Measurements from ENCODE around the gene SETBP1.

DNA sequence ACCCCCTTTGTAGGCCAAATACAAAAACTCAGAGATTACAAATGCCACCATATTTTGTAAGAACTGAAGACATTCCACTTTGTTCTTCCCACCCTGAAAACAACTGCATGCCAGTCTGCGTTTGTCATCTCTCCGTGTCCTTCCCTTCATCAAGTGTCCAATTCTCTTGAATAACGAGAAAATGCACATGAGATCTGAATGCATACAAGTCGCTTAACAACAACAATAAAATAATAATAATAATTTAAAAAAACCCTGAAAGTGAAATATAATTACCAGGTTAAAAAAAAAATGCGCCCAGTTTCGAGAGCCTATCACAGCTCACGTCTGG, 2.0 kb upstream of the SETBP1 start:
- TF ChIP-seq, protein P1, sequence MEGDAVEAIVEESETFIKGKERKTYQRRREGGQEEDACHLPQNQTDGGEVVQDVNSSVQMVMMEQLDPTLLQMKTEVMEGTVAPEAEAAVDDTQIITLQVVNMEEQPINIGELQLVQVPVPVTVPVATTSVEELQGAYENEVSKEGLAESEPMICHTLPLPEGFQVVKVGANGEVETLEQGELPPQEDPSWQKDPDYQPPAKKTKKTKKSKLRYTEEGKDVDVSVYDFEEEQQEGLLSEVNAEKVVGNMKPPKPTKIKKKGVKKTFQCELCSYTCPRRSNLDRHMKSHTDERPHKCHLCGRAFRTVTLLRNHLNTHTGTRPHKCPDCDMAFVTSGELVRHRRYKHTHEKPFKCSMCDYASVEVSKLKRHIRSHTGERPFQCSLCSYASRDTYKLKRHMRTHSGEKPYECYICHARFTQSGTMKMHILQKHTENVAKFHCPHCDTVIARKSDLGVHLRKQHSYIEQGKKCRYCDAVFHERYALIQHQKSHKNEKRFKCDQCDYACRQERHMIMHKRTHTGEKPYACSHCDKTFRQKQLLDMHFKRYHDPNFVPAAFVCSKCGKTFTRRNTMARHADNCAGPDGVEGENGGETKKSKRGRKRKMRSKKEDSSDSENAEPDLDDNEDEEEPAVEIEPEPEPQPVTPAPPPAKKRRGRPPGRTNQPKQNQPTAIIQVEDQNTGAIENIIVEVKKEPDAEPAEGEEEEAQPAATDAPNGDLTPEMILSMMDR (IDR thresholded peaks at IDR 0.05) = no peak
- TF ChIP-seq POLR2AphosphoS5 (IDR thresholded peaks at IDR 0.05) (no peak), POLR2A (IDR thresholded peaks at IDR 0.05) (no peak)

All from stomach (tissue), 4 donors.